ENCODE results near the gene ADISSP.
A peak's percentile ranks its signal among the peaks of the same experiment; 100 is the strongest.
"Not testable (repeated sequence)": the region's sequence is repeated elsewhere in the genome, so short reads cannot be mapped to it uniquely, and the experiment has no call there.

Gene ADISSP

GRCh38 chr20:3797592-3798372 is 30.2 kb upstream of the ADISSP start:
- DNase-seq: no peak

GRCh38 chr20:3797226-3797545 is 29.6 kb upstream of the ADISSP start:
- no peak for DNase-seq

GRCh38 chr20:3796477-3797225 is 29.1 kb upstream of the ADISSP start:
- no peak for DNase-seq

- DNase-seq: peak; percentile 88
These were observed 28.2 kb upstream of the ADISSP start, which contains the start of gene CDC25B for GRCh38 chr20:3795511-3796468. Gene CDC25B (plus strand): TSS chr20:3796310. CDS start chr20:3796532, 222 bp downstream.

GRCh38 chr20:3794701-3795420 is 27.3 kb upstream of the ADISSP start:
- DNase-seq: no peak

GRCh38 chr20:3794168-3794567 is 26.6 kb upstream of the ADISSP start:
- not testable (repeated sequence) for DNase-seq

GRCh38 chr20:3789201-3789600 is 21.6 kb upstream of the ADISSP start:
- DNase-seq: not testable (repeated sequence)

GRCh38 chr20:3788685-3789155 is 21.2 kb upstream of the ADISSP start:
- no peak for DNase-seq

GRCh38 chr20:3787324-3788014 is 19.9 kb upstream of the ADISSP start:
- DNase-seq: no peak

GRCh38 chr20:3786665-3787323 is 19.2 kb upstream of the ADISSP start, which contains the start of gene CENPB:
Gene CENPB (minus strand): TSS chr20:3786740. CDS start chr20:3786483, 257 bp downstream.
- DNase-seq: peak; percentile 71

GRCh38 chr20:3786126-3786484 is 18.6 kb upstream of the ADISSP start:
- DNase-seq: no peak

- DNase-seq: no peak
These were observed 17.9 kb upstream of the ADISSP start for GRCh38 chr20:3785240-3786125.

GRCh38 chr20:3784863-3785239 is 17.3 kb upstream of the ADISSP start:
- no peak for DNase-seq

- DNase-seq: no peak
These were observed 16.8 kb upstream of the ADISSP start for GRCh38 chr20:3784216-3784853.

GRCh38 chr20:3783511-3784195 is 16.1 kb upstream of the ADISSP start:
- DNase-seq: no peak

- no peak for DNase-seq
These were observed 15.5 kb upstream of the ADISSP start for GRCh38 chr20:3783068-3783489.

GRCh38 chr20:3782597-3782996 is 15.0 kb upstream of the ADISSP start:
- no peak for DNase-seq

- DNase-seq: peak; percentile 89
These were observed 13.8 kb upstream of the ADISSP start, which contains the start of gene SPEF1 for GRCh38 chr20:3781153-3781910. Gene SPEF1 (minus strand): TSS chr20:3781448. CDS start chr20:3781287, 161 bp downstream.
